ENCODE measurements around the gene MDK.

Gene MDK

DNA sequence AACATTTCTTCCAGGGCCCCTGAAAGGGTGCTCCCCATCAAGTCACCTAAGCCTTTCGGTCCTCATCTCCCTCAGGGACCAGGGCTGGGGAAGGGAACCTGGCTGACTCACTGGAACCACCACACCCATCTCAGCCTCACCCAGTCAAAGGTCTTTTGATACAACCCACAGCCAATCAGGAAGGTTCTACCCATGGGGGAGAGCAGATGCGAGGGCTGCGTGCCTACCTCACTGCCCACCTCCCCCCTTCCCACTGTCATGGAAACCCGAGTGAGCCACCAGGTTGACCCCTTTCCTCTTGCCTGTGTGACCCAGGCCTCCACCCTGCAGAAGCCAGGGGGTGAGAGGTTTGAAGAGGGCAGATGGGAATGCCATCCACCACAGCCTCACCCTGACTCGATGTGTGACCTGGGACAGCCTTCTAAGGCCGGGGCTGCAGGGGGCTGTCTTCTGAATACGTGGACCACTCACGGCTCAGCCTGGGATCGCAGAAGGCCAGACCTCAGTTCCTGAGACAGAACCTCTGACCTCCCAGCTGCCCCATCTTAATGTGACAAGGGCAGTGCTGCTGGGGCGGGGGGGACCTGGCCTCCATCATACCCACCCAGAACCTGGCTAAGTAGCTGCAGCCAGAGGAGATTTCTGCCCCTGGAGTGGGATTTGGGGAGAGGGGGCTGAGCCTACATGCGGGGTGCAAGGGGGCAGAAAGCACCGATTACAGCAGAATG lies 2.7 kb downstream of the MDK start:
- DNase-seq (ENCODE audit: low read depth) = no peak

DNA sequence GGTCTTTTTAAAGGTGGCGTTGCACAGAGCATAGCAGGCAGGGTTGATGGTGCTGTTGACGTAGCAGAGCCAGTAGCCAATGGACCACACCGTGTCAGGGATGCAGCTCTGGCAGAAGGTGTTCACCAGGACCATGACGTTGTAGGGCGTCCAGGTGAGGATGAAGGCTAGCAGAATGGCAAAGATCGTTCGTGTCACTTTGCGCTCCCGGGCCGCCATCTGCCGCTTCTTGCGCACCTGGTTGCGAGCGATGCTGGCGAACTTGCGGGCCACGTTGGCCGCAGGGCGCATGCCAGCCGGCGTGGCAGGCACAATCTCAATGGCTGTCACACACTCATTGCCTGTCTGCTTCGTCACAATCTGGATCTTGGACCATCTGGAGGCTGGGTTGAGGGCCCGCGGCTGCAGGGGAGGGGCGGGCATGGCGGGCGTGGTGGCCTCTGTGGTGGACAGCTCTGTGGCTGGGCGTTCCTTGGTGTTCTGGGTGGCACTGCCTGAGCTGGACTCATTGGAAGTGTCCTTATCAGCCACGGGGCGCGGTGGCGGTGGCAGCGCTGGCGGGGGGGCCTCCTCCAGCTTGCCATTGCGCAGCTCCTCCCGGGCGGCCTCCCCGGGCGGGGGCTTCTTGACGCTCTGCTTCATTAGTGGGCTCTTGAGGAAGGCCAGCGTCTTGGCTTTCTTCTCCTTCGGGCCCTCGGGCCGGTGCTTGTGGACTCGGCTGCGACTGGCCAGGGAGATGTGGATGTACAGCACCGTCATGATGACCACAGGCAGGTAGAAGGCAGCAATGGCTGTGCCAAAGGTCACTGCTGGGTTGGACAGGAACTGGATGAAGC lies 3.9 kb downstream of the MDK start:
- no peak for DNase-seq (ENCODE audit: low read depth)

GRCh38 chr11:46386005-46386578 lies 4.6 kb downstream of the MDK start:
- DNase-seq (ENCODE audit: low read depth) = no peak

DNA sequence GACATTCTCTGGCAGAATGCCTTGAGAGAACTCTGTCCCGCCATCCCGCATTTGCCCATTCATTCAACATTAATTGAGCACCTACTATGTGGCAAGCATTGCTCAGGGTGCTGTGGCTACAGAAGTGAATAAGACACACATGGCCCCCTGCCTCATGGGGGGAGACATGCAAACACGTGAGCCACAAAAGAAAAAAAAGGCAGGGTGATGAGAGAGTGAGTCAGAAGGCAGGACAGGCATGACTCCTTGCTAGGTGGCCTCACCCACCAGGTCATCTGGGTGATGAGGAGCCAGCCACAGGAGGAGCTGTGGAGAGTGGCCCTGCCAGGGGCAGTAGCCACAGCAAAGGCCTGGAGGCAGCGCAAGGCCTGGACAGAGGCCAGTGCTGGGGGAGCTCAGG lies 5.2 kb downstream of the MDK start:
- no peak for DNase-seq (ENCODE audit: low read depth)

GRCh38 chr11:46387456-46387855 lies 6.0 kb downstream of the MDK start:
- DNase-seq (ENCODE audit: low read depth) = no peak

DNA sequence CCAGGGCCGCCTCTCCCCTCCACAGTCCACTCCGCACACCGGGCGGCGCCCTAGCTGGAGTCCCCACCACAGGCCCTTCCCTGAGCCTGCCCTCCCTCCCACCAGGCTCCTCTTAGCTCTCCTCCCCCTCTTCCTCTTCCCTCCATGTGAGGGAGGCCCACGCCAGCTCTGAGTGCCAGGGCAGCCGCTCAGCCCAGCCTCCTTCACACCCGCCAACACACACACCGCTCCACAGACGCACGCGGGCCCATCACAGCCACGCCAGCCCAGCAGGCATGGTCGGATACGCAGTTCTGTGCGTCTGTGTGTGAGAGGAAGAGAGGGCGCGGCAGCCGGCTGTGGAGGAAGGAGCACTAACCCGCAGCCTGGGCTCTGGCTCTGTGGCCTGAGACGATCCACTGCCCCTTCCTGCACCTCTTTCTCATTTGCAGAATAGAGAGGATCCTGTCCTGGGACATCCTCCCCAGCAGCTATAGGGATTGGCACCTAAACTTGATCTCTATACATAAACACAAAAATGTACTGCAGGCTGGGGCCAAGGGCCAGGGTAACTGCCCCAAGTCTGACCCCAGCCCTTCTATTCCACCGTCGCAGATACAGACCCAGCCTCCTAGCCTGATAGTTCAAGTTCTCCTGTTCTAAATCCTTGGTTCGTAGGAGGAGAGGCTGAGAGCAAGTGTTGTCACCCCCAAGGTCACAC lies 6.6 kb downstream of the MDK start:
- DNase-seq (ENCODE audit: low read depth) = no peak

- DNase-seq (ENCODE audit: low read depth) = no peak
Observed at GRCh38 chr11:46388619-46389449, 7.4 kb downstream of the MDK start.

DNA sequence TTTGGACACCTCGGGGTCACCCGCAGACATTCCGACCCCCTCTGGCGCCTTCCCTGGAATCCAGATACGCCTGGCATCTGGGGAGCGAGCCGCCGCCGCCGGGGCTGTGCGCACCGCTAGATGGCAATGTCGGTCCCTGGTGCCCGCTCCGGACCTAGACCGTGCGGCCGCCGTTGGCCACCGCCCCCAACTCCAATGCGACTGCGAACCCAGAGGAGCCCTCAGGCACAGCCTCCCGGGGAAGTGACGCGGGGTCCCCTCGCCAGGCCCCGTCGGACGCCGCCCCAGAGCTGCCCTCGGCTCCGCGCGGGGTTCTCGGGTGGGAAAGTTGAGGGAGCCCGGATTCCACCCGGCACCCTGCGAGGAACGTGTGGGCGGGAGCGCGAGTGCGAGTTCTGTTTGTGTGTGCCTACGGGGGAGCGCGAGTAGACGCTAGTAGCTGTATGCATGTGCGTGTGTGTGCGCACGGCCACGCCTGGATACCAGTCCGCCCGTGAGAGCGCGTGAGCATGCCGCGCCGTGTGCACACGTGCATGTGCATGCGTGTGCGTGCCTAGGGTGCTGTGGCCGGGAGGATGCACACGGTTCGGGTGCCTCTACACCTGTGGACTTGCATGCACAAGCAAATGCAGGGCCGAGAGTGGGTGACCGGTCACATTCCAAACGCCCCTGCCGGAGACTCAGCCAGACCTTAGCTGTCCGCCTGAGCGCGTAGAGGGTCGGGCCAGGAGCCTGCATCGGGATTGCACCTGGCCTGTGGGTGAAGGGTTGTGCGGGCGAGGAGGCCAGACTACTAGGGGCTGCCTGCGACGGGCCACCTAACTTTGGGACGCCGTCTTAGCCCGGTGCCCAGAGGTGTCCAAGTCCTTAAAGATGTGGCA lies 8.2 kb downstream of the MDK start:
- no peak for DNase-seq (ENCODE audit: low read depth)

GRCh38 chr11:46390331-46391171 lies 9.1 kb downstream of the MDK start:
- DNase-seq (ENCODE audit: low read depth) = no peak

DNA sequence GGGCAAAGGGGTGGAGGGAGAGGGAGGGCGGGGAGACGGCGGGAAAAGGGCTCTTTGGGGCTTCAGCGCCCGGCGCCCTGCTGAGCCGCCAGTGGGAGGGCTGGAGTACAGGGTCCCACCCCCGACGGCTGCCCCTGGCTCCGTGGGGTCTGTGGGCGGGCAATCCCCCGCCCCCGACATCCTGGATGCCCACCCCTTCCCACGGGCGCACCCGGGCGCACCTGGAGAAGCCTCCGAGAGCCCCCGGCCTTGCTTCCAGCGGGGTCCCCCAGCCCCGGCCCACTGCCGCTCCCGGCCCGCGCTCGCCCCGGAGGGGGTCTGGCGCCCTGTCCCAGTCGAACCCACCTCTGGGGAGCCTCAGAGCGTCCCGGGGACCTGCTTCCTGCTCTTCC lies 9.7 kb downstream of the MDK start:
- DNase-seq (ENCODE audit: low read depth) = no peak

DNA sequence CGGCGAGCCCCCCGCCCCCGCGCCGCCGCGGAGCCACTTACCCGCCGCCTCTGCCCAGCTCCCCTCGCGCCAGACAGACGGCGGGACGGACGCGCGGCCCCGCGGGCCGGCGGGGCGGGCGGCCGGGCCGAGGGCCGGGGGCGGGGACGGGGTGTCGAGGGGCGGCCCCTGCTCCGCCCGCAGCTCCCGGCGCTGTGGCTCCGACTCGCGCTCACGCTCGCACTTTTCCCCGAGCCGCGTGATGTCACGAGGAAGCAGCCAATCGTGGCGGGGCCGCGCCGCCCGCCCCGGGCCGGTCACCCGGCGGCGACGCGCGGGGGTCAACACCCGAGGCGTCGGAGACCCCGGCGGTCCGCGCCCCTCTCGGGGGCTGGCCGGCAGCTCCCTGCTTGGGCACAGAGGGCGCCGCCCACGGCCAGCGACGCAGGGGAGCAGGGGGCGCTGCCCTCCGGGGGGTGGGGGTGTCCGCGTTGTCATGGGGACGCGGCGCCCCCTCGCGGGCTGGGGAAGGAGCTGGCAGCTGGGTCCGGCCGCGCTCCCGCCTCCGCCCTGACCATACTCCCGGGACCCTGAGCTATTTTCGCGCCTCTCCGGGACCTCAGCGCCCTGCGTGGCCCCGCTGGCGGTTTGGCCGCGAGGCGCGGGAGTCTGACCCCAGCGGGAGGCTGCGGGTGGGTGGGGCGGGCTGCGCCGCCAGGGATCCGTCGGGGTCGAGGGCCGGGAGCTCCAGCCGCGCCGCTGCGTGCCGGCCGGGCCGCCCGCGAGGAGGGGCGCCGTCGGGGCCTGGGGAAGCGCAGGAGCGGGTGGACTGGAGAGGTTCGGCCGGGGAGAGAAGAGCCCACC lies 10.3 kb downstream of the MDK start, which contains the start of gene CHRM4:
Gene CHRM4, minus strand, starts transcription at position 199 of the 843 bp plus-strand sequence. CDS start 5,219 bp downstream, outside the sequence.
- no peak for DNase-seq (ENCODE audit: low read depth)

DNA sequence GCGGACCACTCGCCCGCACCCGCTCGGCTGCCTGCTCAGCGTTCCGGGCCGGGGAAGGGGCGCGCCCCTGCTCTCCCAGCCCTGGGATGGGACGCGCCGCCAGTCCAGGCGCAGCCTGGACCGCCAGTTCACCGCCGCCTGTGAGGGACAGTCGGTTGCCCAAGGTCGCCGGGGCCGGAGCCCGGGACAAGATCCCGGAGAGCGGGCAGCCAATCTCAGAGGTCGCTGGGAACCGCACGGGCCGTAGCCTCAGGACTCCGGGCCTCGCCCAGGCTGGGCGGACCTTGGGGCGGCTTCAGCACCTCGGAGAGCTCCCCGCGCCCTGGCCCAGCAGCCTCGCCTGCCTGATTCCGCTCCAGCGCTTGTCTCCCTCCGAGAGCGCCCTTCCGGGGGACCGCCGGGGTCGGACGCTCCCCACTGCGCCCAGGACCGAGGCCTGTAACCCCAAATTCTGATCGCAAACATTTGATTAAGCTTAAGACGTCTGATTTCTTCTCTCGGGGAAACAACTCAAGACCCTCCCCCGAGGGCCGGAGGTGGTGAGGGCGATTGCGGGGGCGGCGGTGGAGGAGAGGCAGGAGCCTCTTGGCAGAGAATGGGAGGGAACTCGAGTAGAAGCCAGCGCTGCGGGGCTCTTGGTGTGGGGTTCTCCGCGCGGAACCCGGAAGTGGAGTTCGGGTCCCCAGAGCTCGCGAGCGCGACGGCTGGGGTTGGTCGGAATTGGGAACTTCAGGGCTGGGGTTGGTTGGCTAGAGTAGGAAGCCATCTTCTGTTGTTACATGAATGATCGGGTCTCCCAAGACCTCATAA lies 11.2 kb downstream of the MDK start:
- DNase-seq (ENCODE audit: low read depth) = no peak

DNA sequence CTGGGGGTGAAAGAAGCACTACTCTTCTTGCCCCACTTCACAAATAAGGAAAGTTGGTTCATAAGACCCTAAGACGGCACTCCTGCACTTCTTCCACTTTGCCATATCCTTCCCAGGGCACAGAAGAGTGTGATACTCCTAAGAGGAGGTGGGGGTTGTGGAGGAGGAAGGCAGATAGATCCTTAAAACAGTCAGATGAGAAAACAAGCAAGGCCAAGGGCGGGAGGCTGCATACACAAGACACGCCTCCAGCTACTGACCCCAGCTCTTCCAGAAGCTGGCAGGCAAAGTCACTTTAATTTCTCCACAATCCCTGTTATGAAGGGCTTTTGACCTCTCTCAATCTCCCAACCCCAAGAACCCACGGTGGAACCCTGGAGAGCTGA lies 11.8 kb downstream of the MDK start:
- DNase-seq (ENCODE audit: low read depth) = no peak

- DNase-seq (ENCODE audit: low read depth) = no peak
Observed at GRCh38 chr11:46393759-46394158, 12.3 kb downstream of the MDK start.

DNA sequence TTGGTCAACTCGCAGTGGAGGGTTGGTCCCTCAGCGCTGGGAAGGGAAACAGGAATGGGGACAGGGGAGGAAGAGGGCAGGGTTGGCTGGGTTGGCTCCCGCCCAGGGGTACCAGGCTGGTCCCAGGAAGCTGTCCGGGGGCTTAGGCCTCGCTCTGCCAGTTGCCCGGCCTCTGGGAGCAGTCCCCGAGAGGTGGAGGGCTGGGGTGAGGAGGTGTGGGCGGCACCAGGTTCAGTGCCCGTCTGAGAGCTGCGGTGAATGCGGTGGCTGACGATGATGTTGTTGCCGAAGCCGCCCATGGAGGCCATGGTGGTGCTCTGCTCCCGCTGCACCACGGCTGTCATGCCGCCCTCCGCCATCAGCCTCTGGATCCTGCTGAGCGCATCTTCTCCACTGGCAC lies 16.1 kb downstream of the MDK start:
- DNase-seq (ENCODE audit: low read depth) = no peak

GRCh38 chr11:46402957-46403902 lies 21.8 kb downstream of the MDK start:
- DNase-seq (ENCODE audit: low read depth) = no peak

Measured in HS-27A (cell line).